Esophagus (tissue), 2 donors: ENCODE data around the gene MRPS31. TPM values are rescaled to one million over a fixed set of nuclear protein-coding genes. Genes with fewer than 3 reads are reported as not detected.

ENCODE experiments used
- H3K27ac ChIP-seq, 2 donors: one replicate each; pipeline ENCODE4 v1.5.1; 2013; ENCODE audit warnings: low read depth in 2 of 2, mild to moderate bottlenecking in 2 of 2, inconsistent platforms in 1 of 2, low read length in 1 of 2, moderate library complexity in 1 of 2
- H3K27me3 ChIP-seq, 2 donors: one replicate each; pipeline ENCODE4 v1.6.1; 2013; ENCODE audit warnings: low read length in 2 of 2, control low read depth in 1 of 2, mild to moderate bottlenecking in 1 of 2; ENCODE audit not compliant: insufficient read depth in 2 of 2, control insufficient read depth in 1 of 2
- H3K36me3 ChIP-seq, 2 donors: one replicate each; pipeline ENCODE4 v1.6.1; 2013; ENCODE audit warnings: low read length in 1 of 2; ENCODE audit not compliant: control insufficient read depth in 2 of 2, insufficient read depth in 2 of 2
- H3K4me1 ChIP-seq, 2 donors: one replicate each; pipeline ENCODE4 v1.6.1; 2013; ENCODE audit warnings: low read length in 1 of 2; ENCODE audit not compliant: control insufficient read depth in 2 of 2, insufficient read depth in 2 of 2
- H3K4me3 ChIP-seq, 2 donors: one replicate each; pipeline ENCODE4 v1.5.1; 2013; ENCODE audit warnings: low read length in 2 of 2, mild to moderate bottlenecking in 2 of 2, low read depth in 1 of 2, moderate library complexity in 1 of 2
- H3K9me3 ChIP-seq, 2 donors: one replicate each; pipeline ENCODE4 v1.6.1; 2013; ENCODE audit warnings: mild to moderate bottlenecking in 2 of 2, low read depth in 1 of 2, low read length in 1 of 2, moderate library complexity in 1 of 2; ENCODE audit not compliant: control insufficient read depth in 2 of 2, insufficient read depth in 1 of 2
- WGBS, 2 donors: extraction: QIAGEN DNeasy Blood & Tissue Kit; methylation state at CpG; one replicate each; pipeline ENCODE4 v1.1.7; 2013; 5-methylcytosine and 5-hydroxymethylcytosine counted together
- polyA plus RNA-seq, 2 donors: library from polyadenylated mRNA; stranded (reverse); fragments of 200-250 nt; gene quantifications; one replicate each; pipeline ENCODE4 v1.2.3, GENCODE V29; 2013
- donor health status: healthy with polysubstance abuse.
- donor health status: Bipolar disorder and iron deficiency.

MRPS31 gene
- polyA plus RNA-seq = 10 to 100 TPM; 18.6 to 33.4 TPM

DNA sequence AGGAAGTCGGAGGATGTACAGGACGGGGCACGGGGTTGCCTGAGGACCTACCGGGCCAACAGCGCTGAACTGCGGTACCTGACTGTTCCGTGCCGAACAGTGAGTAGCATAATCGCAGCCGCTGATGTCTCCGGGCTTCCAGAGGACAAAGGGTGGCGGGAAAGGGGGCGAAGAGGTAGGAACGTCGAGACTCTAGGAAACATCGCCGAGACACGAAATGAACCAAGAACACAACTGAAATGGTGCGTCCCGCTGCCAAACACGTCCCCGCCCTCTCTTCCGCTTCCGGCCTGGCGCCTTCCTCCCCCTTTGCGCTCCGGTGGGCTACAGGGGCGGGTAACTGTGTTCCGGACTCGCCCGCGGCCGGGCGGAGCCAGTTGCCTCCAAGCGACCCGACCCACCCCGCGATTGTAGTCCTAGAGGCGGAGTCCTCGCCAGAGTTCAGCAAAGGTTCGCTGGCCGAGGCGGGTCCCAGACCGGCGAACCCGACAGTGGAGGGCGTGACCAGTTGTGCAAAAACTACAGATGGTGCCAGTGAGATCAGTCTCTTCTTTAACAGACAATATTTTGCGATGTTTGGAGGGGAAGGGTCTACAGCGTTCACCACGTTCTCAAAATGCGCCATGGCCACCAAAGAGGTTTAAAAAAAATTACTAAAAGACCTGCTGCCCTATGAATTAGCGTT, at the start of gene MRPS31:
TSS of gene MRPS31 (minus strand) at position 257 of the 685 bp plus-strand sequence. CDS start at position 203, 54 bp downstream.
- Histone ChIP-seq H3K9me3 (no peaks in the 10 kb centered on the region), H3K27me3 (no peaks in the 10 kb centered on the region), H3K4me3 (peak within 1 kb of the TSS; percentile 73 to 95), H3K36me3 (no peaks in the 10 kb centered on the region), H3K27ac (peak within 1 kb of the TSS; percentile 90 to 97), H3K4me1 (no peaks in the 10 kb centered on the region)
- 0% methylated on average over 52 of the region's 52 CpGs for WGBS, 2 donors

DNA sequence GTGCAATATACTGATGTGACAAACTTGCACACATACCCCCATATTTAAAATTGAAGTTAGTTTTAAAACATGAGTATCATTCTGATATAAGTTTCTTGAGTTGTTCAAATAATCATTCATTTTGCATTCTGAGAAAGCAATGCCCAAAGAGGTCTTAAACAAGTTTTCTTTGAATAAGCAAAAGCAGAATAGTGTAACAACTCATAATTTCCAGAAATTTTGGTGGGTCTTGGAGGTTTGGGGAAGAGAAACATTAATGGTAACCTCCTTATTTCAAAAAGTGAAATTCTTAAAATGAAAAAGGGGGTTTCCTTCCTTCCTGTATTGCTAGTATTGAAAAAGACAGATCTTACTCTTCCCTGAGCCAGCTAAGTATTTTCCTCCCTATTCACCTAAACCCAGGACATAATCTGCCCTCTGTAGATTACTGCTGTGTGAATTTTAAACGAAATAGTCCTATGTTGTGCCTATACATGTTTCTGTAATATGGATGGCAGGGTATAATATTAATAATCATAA, 48.9 kb upstream of the MRPS31 start:
- no peak overlapping the region for H3K27ac ChIP-seq
- H3K4me3 ChIP-seq = no peak overlapping the region
- 69 to 87% methylated on average over 1 of the region's 1 CpG for WGBS, 2 donors
- no peaks in the 10 kb centered on the region for H3K36me3 ChIP-seq
- no peaks in the 10 kb centered on the region for H3K4me1 ChIP-seq
- H3K9me3 ChIP-seq = no peaks in the 10 kb centered on the region
- H3K27me3 ChIP-seq = no peaks in the 10 kb centered on the region

DNA sequence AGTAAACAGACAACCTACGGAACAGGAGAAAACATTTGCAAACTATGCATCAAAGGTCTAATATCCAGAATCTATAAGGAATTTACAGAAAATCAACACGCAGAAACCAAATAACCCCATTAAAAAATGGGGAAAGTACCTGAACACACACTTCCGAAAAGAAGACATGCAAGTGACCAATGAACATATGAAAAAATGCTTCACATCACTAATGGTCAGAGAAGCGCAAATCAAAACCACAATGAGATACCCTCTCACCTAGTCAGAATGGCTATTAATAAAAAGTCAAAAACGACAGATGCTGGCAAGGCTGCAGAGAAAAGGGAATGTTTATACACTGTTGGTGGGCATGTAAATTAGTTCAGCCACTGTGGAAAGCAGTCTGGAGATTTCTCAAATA, 47.9 kb upstream of the MRPS31 start:
- peaks cover 0 to 2% of the 10 kb centered on the region in 2 donors for H3K9me3 ChIP-seq
- no peaks in the 10 kb centered on the region for H3K4me1 ChIP-seq
- no peak overlapping the region for H3K27ac ChIP-seq
- no peaks in the 10 kb centered on the region for H3K27me3 ChIP-seq
- no peak overlapping the region for H3K4me3 ChIP-seq
- no peaks in the 10 kb centered on the region for H3K36me3 ChIP-seq
- 84 to 90% methylated on average over 5 of the region's 5 CpGs for WGBS, 2 donors

- Histone ChIP-seq H3K4me1 (no peaks in the 10 kb centered on the region), H3K9me3 (peaks cover 0 to 3% of the 10 kb centered on the region in 2 donors), H3K27ac (no peak overlapping the region), H3K36me3 (peaks cover 2 to 7% of the 10 kb centered on the region in 2 donors), H3K27me3 (no peaks in the 10 kb centered on the region), H3K4me3 (no peak overlapping the region)
- 98 to 99% methylated on average over 2 of the region's 2 CpGs for WGBS, 2 donors
Measured at GRCh38 chr13:40814803-40815202, 43.8 kb upstream of the MRPS31 start.

GRCh38 chr13:40813667-40814454, 42.9 kb upstream of the MRPS31 start:
- peaks cover 4 to 7% of the 10 kb centered on the region in 2 donors for H3K36me3 ChIP-seq
- 76 to 81% methylated on average over 7 of the region's 7 CpGs for WGBS, 2 donors
- H3K4me1 ChIP-seq = no peaks in the 10 kb centered on the region
- H3K4me3 ChIP-seq = no peak overlapping the region
- no peaks in the 10 kb centered on the region for H3K27me3 ChIP-seq
- H3K27ac ChIP-seq = no peak overlapping the region
- peaks cover 0 to 3% of the 10 kb centered on the region in 2 donors for H3K9me3 ChIP-seq

DNA sequence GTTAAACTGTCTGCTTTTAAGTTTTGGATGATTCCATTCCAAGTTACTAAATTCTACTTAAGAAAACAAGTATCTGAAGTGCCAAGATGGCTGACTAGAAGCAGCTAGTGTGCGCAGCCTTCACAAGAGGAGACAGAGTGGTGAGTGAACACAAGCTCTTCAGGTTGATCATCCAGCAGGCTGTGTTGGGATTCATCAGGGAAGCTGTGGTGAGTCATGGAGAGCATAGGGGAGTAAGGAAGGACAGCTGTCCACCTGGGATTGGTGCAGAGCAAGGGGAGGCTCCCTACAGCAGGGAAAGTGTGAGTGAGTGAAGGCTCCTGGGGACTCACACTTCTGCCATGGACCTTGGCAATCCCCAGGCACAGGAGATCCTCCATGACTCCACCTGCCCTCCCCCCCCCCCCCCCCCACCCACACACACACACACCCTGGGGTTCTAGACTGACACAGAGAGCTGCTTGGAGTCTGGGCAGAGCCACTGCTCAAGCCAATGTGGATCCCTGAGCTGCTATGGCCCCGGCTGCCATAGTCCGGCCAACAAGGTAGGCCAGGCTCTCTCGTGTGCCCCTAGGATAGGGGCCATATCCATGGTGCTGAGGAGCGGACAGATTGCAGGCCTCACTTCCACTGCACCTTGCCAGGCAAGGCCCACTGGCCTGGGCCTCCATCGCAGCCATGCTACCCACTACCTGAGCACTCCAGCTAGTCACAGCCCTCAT, 41.9 kb upstream of the MRPS31 start:
- H3K4me1 ChIP-seq = no peaks in the 10 kb centered on the region
- peaks cover 4 to 7% of the 10 kb centered on the region in 2 donors for H3K36me3 ChIP-seq
- H3K27ac ChIP-seq = no peak overlapping the region
- H3K9me3 ChIP-seq = peaks cover 0 to 3% of the 10 kb centered on the region in 2 donors
- no peaks in the 10 kb centered on the region for H3K27me3 ChIP-seq
- H3K4me3 ChIP-seq = no peak overlapping the region
- 94 to 98% methylated on average over 6 of the region's 6 CpGs for WGBS, 2 donors

GRCh38 chr13:40812102-40812501, 41.1 kb upstream of the MRPS31 start:
- Histone ChIP-seq H3K4me3 (no peak overlapping the region), H3K36me3 (peaks cover 4 to 7% of the 10 kb centered on the region in 2 donors), H3K27ac (no peak overlapping the region), H3K27me3 (no peaks in the 10 kb centered on the region), H3K9me3 (peaks cover 0 to 3% of the 10 kb centered on the region in 2 donors), H3K4me1 (no peaks in the 10 kb centered on the region)
- WGBS, 2 donors = 71 to 84% methylated on average over 4 of the region's 4 CpGs

GRCh38 chr13:40809471-40809870, 38.5 kb upstream of the MRPS31 start:
- Histone ChIP-seq H3K4me1 (no peaks in the 10 kb centered on the region), H3K36me3 (peaks cover 4 to 9% of the 10 kb centered on the region in 2 donors), H3K9me3 (peaks cover 0 to 3% of the 10 kb centered on the region in 2 donors), H3K4me3 (no peak overlapping the region), H3K27me3 (no peaks in the 10 kb centered on the region), H3K27ac (no peak overlapping the region)
- 93 to 95% methylated on average over 5 of the region's 5 CpGs for WGBS, 2 donors

- 81 to 84% methylated on average over 1 of the region's 1 CpG for WGBS, 2 donors
- peaks cover 5 to 14% of the 10 kb centered on the region in 2 donors for H3K36me3 ChIP-seq
- H3K27me3 ChIP-seq = no peaks in the 10 kb centered on the region
- H3K27ac ChIP-seq = no peak overlapping the region
- H3K4me3 ChIP-seq = no peak overlapping the region
- H3K4me1 ChIP-seq = no peaks in the 10 kb centered on the region
- H3K9me3 ChIP-seq = no peaks in the 10 kb centered on the region
Measured at GRCh38 chr13:40806241-40806640, 35.3 kb upstream of the MRPS31 start.
